ENCODE measurements around the gene CCDC174.

The CCDC174 gene

DNA sequence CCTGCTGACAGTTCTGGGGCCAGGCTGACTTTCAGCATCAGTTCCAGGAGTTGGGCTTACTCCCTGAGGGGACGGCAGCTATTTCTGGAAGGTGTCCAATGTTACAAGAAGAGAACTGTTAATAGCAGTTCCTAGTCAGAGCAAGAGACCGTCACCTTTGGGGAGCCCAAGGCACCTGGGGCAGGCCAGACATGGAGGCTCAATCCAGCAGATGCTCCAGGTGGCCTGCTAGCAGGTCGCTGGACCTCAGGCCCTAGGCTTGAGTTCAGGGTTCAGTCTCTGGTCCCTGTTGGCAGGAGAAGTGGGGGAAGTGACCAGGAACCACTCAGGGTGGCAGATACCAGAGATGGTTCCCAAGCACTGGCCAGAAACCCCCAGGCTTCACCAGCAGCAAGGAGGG is 49.3 kb downstream of the CCDC174 start (continued):
- TF ChIP-seq, protein P1, sequence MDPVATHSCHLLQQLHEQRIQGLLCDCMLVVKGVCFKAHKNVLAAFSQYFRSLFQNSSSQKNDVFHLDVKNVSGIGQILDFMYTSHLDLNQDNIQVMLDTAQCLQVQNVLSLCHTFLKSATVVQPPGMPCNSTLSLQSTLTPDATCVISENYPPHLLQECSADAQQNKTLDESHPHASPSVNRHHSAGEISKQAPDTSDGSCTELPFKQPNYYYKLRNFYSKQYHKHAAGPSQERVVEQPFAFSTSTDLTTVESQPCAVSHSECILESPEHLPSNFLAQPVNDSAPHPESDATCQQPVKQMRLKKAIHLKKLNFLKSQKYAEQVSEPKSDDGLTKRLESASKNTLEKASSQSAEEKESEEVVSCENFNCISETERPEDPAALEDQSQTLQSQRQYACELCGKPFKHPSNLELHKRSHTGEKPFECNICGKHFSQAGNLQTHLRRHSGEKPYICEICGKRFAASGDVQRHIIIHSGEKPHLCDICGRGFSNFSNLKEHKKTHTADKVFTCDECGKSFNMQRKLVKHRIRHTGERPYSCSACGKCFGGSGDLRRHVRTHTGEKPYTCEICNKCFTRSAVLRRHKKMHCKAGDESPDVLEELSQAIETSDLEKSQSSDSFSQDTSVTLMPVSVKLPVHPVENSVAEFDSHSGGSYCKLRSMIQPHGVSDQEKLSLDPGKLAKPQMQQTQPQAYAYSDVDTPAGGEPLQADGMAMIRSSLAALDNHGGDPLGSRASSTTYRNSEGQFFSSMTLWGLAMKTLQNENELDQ (tag by site-specific recombination; IDR thresholded peaks at IDR 0.05; ENCODE audit: low read depth), result no peak
- no peak for TF ChIP-seq ZNF544 (tag by site-specific recombination; IDR thresholded peaks at IDR 0.05)

DNA sequence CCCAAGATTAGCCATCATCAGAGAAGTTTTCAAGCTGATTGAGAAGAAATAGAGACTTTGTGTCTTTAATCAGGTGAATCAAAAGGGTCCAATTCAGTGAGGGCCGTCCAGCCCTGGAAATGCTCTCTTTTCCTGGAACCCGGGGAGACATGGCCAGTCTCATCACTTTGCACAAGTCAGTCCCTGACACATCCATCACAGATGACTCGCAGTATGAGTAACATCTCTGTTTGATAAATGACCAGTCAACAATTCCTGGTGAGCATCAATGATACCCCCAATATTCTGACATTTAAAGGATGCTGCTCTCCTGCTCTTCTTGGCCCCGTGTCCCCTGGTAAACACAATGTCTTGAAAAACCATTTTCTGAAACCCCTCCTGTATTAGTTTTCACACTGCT is 50.1 kb downstream of the CCDC174 start:
- TF ChIP-seq, protein P2, sequence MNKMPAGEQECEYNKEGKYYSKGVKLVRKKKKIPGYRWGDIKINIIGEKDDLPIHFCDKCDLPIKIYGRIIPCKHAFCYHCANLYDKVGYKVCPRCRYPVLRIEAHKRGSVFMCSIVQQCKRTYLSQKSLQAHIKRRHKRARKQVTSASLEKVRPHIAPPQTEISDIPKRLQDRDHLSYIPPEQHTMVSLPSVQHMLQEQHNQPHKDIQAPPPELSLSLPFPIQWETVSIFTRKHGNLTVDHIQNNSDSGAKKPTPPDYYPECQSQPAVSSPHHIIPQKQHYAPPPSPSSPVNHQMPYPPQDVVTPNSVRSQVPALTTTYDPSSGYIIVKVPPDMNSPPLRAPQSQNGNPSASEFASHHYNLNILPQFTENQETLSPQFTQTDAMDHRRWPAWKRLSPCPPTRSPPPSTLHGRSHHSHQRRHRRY (tag by site-specific recombination; IDR thresholded peaks at IDR 0.05), result no peak
- TF ChIP-seq ZNF610 (tag by site-specific recombination; IDR thresholded peaks at IDR 0.05; ENCODE audit: borderline replicate concordance) (no peak), KLF8 (tag by site-specific recombination; IDR thresholded peaks at IDR 0.05) (no peak), ZNF132 (tag by site-specific recombination; IDR thresholded peaks at IDR 0.05; ENCODE audit: borderline replicate concordance) (no peak), ZNF10 (tag by site-specific recombination; IDR thresholded peaks at IDR 0.05) (no peak), ZNF184 (tag by site-specific recombination; IDR thresholded peaks at IDR 0.05) (no peak), ZNF792 (tag by site-specific recombination; IDR thresholded peaks at IDR 0.05) (no peak), ZFHX2 (tag by site-specific recombination; conservative IDR thresholded peaks at IDR 0.05) (no peak), GFI1B (tag by site-specific recombination; IDR thresholded peaks at IDR 0.05) (no peak), ZNF146 (tag by site-specific recombination; IDR thresholded peaks at IDR 0.05) (no peak), EGR2 (tag by site-specific recombination; IDR thresholded peaks at IDR 0.05; ENCODE audit: low read depth) (no peak), ZNF623 (tag by site-specific recombination; IDR thresholded peaks at IDR 0.05) (no peak), ZNF394 (tag by site-specific recombination; IDR thresholded peaks at IDR 0.05; ENCODE audit: borderline replicate concordance) (no peak), ZNF677 (tag by site-specific recombination; IDR thresholded peaks at IDR 0.05) (no peak), ZNF660 (tag by site-specific recombination; IDR thresholded peaks at IDR 0.05) (no peak), ZNF791 (tag by site-specific recombination; IDR thresholded peaks at IDR 0.05) (no peak), HOXC10 (CRISPR knock-in tag; IDR thresholded peaks at IDR 0.05) (no peak)
- TF ChIP-seq, protein P3, sequence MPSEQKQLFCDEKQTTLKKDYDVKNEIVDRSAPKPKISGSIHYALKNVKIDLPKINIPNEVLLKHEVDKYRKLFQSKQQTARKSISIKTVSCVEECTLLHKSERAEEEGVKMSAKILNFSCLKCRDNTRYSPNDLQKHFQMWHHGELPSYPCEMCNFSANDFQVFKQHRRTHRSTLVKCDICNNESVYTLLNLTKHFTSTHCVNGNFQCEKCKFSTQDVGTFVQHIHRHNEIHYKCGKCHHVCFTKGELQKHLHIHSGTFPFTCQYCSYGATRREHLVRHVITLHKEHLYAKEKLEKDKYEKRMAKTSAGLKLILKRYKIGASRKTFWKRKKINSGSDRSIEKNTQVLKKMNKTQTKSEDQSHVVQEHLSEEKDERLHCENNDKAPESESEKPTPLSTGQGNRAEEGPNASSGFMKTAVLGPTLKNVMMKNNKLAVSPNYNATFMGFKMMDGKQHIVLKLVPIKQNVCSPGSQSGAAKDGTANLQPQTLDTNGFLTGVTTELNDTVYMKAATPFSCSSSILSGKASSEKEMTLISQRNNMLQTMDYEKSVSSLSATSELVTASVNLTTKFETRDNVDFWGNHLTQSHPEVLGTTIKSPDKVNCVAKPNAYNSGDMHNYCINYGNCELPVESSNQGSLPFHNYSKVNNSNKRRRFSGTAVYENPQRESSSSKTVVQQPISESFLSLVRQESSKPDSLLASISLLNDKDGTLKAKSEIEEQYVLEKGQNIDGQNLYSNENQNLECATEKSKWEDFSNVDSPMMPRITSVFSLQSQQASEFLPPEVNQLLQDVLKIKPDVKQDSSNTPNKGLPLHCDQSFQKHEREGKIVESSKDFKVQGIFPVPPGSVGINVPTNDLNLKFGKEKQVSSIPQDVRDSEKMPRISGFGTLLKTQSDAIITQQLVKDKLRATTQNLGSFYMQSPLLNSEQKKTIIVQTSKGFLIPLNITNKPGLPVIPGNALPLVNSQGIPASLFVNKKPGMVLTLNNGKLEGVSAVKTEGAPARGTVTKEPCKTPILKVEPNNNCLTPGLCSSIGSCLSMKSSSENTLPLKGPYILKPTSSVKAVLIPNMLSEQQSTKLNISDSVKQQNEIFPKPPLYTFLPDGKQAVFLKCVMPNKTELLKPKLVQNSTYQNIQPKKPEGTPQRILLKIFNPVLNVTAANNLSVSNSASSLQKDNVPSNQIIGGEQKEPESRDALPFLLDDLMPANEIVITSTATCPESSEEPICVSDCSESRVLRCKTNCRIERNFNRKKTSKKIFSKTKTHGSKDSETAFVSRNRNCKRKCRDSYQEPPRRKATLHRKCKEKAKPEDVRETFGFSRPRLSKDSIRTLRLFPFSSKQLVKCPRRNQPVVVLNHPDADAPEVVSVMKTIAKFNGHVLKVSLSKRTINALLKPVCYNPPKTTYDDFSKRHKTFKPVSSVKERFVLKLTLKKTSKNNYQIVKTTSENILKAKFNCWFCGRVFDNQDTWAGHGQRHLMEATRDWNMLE (tag by site-specific recombination; conservative IDR thresholded peaks at IDR 0.05; ENCODE audit: low read depth), result no peak
- TF ChIP-seq, protein P4, sequence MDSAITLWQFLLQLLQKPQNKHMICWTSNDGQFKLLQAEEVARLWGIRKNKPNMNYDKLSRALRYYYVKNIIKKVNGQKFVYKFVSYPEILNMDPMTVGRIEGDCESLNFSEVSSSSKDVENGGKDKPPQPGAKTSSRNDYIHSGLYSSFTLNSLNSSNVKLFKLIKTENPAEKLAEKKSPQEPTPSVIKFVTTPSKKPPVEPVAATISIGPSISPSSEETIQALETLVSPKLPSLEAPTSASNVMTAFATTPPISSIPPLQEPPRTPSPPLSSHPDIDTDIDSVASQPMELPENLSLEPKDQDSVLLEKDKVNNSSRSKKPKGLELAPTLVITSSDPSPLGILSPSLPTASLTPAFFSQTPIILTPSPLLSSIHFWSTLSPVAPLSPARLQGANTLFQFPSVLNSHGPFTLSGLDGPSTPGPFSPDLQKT (IDR thresholded peaks at IDR 0.05; ENCODE audit: borderline replicate concordance, low read depth, low read length), result no peak
- TF ChIP-seq, protein P5, sequence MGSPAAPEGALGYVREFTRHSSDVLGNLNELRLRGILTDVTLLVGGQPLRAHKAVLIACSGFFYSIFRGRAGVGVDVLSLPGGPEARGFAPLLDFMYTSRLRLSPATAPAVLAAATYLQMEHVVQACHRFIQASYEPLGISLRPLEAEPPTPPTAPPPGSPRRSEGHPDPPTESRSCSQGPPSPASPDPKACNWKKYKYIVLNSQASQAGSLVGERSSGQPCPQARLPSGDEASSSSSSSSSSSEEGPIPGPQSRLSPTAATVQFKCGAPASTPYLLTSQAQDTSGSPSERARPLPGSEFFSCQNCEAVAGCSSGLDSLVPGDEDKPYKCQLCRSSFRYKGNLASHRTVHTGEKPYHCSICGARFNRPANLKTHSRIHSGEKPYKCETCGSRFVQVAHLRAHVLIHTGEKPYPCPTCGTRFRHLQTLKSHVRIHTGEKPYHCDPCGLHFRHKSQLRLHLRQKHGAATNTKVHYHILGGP (tag by site-specific recombination; IDR thresholded peaks at IDR 0.05), result no peak
- Histone ChIP-seq H3K36me3 (ENCODE audit: control insufficient read depth in 2 of 2, insufficient read depth in 1 of 2, low read length in 2 of 2) (peaks cover 0 to 6% of the 10 kb centered on the region in 2 experiments; a peak in 1 of 3 replicates), H3K27ac (ENCODE audit: extremely low read depth, low read depth, low read length) (no peak overlapping the region), H3K9me3 (ENCODE audit: control insufficient read depth, insufficient read depth, low read depth, low read length) (no peaks in the 10 kb centered on the region), H3K4me3 (ENCODE audit: low read depth, low read length) (no peak overlapping the region), H3K4me1 (ENCODE audit: control insufficient read depth, insufficient read depth, low read length) (no peaks in the 10 kb centered on the region)
- POLR2A ChIA-PET, result no interaction called here
- CTCF ChIA-PET, result no interaction called here

All from HEK293 (cell line).